Vagina (tissue), 2 donors: Measurements from ENCODE around the gene FAM120A.

Source experiments
- POLR2A ChIP-seq, 2 donors: fragments of 450-650 bp; IDR thresholded peaks; one replicate each; pipeline ENCODE4 v1.6.1; 2017; ENCODE audit warnings: antibody characterized with exemption in 2 of 2, mild to moderate bottlenecking in 2 of 2, moderate library complexity in 2 of 2
- POLR2AphosphoS5 ChIP-seq, 2 donors: sonication (generic); formaldehyde crosslinking; IDR thresholded peaks; one replicate each; pipeline ENCODE4 v1.9.0; 2017; ENCODE audit warnings: antibody characterized with exemption in 2 of 2, mild to moderate bottlenecking in 2 of 2, low read depth in 1 of 2; ENCODE audit not compliant: insufficient read depth in 1 of 2

DNA sequence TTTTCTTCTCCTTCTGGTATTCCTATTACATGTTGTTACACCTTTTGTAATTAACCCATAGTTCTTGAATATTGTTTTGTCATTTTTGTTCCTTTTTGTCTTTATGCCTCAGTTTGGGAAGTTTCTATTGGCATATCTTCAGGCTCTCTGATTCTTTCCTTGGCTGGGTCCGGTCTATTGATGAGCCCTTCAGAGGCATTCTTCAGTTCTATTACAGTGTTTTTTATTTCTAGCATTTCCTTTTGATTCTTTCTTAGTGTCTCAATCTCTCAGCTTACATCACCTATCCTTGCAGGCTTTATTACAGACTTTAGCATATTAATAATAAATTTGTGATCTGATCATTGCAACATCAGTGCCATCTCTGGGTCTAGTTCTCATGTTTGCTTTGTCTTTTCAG lies 158.7 kb downstream of the FAM120A start:
- TF ChIP-seq POLR2A (IDR thresholded peaks at IDR 0.05) (no peak), POLR2AphosphoS5 (IDR thresholded peaks at IDR 0.05; ENCODE audit: insufficient read depth in 1 of 2, low read depth in 1 of 2) (no peak)
